GM23338 (cell line): ENCODE results near the gene TLX1.

Experiments
- CREB1 ChIP-seq: fragments of 250-450 bp; sonication (Bioruptor Pico); IDR thresholded peaks from 2 replicates; pipeline ENCODE4 v1.5.0; 2020; ENCODE audit warnings: low read depth, mild to moderate bottlenecking, moderate library complexity
- CTCF ChIP-seq, 2 experiments: fragments of 200-600 bp in 1 of 2; sonication (generic) in 1 of 2; conservative IDR thresholded peaks; 2 replicates each; pipeline versions ENCODE4 v1.5.1 to v1.6.1; 2016 to 2017; ENCODE audit warnings: antibody characterized with exemption in 2 of 2, low read depth in 2 of 2, mild to moderate bottlenecking in 2 of 2, moderate library complexity in 1 of 2
- ZNF331 ChIP-seq: fragments of 250-450 bp; sonication (Bioruptor Pico); IDR thresholded peaks from 2 replicates; pipeline ENCODE4 v1.5.0; 2020; ENCODE audit warnings: low read depth, mild to moderate bottlenecking, moderate library complexity

- TF ChIP-seq CTCF (conservative IDR thresholded peaks at IDR 0.05; ENCODE audit: low read depth in 2 of 2) (no peak), CREB1 (CRISPR knock-in tag) (no peak), ZNF331 (CRISPR knock-in tag) (no peak)
Measured at GRCh38 chr10:101143345-101143630, 12.2 kb downstream of the TLX1 start.
